Fibroblast of skin of scalp (primary cell): ENCODE results near the gene LIMK1.
"Not testable (repeated sequence)": the region's sequence is repeated elsewhere in the genome, so short reads cannot be mapped to it uniquely, and the experiment has no call there.

Experiments used
- DNase-seq: peaks from one replicate; pipeline ENCODE4 v3.0.0-alpha.2; 2013

LIMK1 gene

DNA sequence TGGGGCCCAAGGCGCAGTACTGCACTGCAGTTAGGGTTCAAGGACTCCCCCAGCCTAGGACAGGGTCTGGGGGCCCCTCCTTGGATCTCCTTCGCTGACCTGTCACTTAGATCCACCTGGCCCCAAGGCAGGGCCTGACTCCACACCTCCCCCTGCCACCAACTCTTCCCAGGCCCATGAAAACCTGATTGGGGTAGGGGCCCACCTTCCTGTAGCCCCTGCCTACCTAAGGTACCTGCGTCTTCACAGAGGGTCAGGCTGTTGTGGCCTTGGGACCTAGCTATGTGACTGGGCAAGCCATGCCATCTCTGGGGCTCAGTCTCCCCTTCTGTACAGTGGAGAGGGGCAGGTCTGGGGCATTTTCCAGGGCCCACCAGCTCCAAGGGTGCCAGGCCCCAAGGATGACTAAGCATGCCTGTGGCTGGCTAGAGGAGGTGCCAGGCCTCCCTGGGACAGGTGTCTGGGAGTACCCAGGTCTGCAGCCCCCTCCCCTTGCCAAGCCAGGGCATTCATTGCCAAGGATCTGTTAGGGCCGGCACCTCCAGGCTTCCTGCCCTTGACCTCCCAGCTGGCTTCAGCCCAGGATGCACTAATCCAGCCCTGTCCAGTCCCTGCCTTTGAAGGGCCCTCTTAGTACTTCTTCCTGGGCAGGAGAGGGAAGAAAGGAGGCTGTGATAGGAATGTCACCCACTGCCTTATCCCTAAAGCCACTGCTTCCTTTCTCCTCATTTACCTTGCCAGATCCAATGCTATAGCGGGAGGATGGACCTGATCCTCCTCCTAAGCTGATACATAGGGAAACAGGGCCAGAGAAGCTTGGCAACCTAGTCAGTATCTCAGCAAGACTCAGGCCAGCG lies 1.3 kb downstream of the LIMK1 start:
- DNase-seq: no peak

- DNase-seq: no peak
Observed at GRCh38 chr7:74087791-74088453, 4.3 kb downstream of the LIMK1 start.

GRCh38 chr7:74092321-74092963 lies 8.8 kb downstream of the LIMK1 start:
- no peak for DNase-seq

DNA sequence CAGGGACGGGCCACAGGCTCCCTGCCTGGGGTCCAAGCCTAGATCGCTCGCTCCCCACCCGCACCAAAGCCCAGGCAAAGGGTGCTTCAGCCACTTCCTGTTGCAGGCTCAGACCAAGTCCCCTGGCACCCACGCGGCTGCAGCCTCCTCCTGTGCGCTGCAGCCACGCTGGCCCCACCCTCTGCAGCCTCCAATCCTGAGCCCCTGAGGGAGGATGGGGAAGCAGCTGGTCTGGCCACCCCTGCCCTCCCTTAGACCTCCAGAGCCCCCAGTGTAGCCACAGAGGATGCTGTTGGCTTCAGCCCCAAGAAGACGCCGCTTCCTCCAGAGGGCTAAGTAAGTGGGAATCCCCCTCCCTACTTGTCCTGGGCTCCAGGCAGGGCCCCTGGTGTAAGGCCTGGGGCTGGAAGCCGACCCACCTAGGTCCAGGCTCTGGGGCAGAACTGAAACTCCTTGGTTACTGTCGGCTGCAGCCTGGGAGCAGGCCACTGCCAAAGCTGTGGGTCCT lies 9.4 kb downstream of the LIMK1 start:
- DNase-seq: no peak

DNA sequence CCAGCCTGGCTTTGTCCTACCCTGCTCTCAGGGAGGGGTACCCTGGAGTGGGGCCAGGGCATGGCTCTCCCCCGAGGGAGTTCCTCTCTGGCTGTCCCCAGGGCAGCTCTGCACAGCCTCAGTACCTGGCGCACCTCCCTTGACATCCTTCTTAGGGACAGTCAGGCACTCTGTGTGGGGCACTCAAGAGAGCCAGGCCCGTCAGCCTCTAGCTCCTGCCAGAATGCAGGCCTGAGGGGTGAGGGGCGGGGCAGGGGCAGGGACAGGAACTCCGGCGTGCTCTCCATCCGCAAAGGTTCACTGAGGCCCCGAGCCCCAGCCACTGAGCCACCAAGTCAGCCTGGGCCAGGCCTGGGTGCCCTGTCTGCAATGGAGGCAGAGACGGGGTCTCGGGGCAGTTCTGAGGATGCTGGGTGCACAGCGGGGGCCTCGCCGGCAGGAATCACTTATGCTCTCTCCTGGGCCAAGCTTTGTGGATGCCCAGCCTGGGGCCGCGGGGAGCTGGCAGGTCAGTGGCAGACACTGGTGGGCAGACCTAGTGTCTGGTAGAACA lies 10.1 kb downstream of the LIMK1 start:
- DNase-seq: no peak

GRCh38 chr7:74094224-74095101 lies 10.9 kb downstream of the LIMK1 start:
- peak; percentile 91 for DNase-seq

GRCh38 chr7:74095135-74095534 lies 11.5 kb downstream of the LIMK1 start:
- DNase-seq: no peak

- DNase-seq: peak; percentile 82
Observed at GRCh38 chr7:74097937-74098614, 14.5 kb downstream of the LIMK1 start.

GRCh38 chr7:74099031-74099430 lies 15.4 kb downstream of the LIMK1 start:
- no peak for DNase-seq

DNA sequence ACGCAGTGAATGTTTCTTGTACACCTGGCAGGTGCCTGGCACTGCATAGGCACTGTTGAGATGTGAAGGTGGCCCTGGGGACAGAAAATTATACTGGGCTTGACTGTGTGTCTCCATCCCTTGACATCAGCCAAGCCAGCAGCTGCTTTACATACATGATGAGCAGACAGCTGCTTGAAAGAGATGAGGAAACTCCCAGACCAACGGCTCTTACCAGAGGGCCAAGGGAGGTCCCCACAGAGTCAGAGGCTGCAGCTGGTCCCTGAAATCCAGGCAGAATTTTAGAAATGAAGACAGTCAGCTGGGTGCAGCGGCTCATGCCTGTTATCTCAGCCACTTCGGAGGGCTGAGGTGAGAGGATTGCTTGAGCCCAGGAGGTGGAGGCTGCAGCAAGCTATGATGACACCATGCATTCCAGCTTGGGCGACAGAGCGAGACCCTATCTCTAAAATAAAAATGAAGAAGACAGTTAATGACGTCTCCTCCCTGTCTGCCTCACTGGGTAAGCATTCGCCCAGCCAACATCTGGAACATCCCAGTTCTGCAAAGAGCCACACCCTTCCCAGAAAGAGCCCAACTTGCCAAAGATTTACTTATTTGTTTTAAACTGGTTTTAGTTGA lies 17.6 kb downstream of the LIMK1 start:
- no peak for DNase-seq

DNA sequence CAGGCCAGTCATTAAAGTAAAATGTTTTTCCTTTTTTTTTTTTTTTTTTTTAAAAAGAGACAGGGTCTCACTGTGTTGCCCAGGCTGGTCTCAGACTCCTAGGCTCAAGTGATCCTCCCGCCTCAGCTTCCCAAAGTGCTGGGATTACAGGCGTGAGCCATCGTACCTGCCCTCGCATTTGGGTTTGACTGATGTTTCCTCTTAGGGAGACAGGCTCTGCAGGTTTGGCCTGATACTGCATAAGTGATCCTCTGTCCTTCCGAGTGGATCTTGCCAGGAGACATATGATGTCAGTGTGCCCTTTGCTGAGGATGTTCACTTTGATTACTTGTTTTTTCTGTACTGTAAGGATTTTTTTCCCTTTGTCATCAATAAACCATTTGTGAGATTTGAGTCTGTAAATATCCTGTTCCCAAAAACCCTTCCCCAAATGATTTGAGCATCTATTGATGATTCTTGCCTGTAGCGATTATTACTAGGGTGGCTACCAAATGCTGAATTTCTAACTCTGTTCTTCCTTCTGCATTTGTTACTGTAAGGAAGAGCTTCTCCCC lies 19.7 kb downstream of the LIMK1 start:
- no peak for DNase-seq

- no peak for DNase-seq
Observed at GRCh38 chr7:74104702-74105101, 21.1 kb downstream of the LIMK1 start.

DNA sequence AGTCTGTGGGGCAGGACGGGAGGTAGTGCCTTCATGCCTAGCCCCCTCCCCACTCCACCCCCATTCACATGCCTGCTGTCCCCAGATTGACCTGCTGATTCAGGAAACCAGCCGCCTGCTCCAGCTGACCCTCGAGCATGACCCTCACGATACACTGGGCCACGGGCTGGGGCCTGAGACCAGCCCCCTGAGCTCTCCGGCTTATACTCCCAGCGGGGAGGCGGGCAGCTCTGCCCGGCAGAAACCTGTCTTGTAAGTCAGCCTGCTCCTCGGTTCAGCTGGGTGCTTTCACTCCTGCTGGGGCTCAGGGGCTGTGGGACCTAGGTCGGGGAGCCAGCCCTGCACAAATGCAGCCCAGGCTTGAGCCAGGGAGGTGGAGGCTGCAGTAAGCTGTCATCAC lies 22.4 kb downstream of the LIMK1 start:
- DNase-seq: no peak

DNA sequence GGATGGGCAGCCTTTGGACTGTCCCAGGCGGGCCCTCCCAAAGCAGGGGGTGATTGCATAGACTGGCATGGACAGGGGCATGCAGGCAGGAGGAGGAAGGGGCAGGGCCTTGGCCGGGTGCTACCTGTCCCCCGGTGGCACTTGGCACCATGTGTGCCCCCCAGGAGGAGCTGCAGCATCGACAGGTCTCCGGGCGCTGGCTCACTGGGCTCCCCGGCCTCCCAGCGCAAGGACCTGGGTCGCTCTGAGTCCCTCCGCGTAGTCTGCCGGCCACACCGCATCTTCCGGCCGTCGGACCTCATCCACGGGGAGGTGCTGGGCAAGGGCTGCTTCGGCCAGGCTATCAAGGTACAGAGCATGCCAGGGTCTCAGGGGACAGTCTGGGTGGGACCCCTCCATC lies 23.2 kb downstream of the LIMK1 start:
- no peak for DNase-seq

DNA sequence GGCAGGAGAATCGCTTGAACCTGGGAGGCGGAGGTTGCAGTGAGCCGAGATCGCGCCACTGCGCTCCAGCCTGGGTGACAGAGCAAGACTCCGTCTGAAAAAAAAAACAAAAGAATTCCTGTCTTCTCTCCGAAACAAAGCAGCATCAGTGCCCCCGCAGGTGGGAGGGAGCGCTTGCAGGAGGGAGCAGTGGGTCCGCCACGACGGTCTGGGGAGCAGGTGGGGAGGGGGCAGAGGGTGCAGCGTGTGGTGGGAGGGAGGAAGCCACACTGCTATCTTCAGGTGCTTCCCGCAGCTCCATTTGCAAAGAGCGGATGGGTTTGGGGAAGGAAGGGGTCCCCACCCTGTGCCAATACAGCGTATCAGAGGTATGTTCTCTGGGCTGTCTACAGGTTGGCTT lies 31.7 kb downstream of the LIMK1 start:
- DNase-seq: no peak

DNA sequence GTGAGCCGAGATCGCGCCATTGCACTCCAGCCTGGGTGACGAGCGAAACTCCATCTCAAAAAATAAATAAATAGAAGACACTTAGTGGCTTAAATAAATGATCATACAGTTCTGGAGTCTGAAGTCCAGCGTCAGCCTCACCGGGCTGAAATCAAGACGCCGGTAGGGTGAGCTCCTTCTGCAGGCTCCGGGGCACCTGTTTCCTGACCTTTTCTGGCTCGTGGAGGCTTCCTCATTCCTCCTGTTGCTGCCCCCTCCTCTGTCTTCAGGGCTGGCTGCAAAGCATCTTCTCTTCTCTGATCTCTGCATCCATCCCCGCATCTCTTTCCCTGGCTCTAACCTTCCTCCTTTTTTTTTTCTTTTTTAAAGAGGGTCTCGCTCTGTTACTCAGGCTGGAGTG lies 32.8 kb downstream of the LIMK1 start:
- no peak for DNase-seq

DNA sequence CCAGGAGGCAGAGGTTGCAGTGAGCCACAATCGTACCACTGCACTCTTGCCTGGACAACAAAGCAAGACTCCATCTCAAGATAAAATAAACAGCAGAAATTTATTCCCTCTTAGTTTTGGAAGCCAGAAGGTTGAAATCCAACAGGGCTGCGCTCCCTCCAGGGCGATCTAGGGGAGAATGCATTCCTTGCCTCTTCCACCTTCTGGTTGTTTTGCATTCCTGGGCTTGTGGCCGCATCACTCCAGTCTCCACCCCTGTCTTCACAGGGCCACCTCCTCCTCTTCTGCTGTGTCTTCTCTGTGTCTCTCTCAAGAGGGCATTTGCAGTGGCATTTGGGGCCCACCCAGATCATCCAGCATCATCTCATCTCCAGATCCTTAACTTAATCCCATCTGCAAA lies 36.2 kb downstream of the LIMK1 start:
- DNase-seq: no peak

DNA sequence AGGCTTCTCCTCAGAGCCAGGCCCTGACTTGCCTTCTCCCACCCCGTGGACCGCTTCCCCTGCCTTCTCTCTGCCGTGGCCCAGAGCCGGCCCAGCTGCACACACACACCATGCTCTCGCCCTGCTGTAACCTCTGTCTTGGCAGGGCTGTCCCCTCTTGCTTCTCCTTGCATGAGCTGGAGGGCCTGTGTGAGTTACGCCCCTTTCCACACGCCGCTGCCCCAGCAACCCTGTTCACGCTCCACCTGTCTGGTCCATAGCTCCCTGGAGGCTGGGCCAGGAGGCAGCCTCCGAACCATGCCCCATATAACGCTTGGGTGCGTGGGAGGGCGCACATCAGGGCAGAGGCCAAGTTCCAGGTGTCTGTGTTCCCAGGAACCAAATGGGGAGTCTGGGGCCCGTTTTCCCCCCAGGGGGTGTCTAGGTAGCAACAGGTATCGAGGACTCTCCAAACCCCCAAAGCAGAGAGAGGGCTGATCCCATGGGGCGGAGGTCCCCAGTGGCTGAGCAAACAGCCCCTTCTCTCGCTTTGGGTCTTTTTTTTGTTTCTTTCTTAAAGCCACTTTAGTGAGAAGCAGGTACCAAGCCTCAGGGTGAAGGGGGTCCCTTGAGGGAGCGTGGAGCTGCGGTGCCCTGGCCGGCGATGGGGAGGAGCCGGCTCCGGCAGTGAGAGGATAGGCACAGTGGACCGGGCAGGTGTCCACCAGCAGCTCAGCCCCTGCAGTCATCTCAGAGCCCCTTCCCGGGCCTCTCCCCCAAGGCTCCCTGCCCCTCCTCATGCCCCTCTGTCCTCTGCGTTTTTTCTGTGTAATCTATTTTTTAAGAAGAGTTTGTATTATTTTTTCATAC lies 38.0 kb downstream of the LIMK1 start:
- DNase-seq: no peak

GRCh38 chr7:74123892-74124291 lies 40.3 kb downstream of the LIMK1 start:
- DNase-seq: not testable (repeated sequence)
